Ishikawa (cell line): ENCODE data around the gene STXBP1.
A peak's percentile ranks its signal among the peaks of the same experiment; 100 is the strongest.

Source experiments
- CEBPB ChIP-seq: IDR thresholded peaks from 2 replicates; pipeline ENCODE4 v1.6.1; 2012
- EGR1 ChIP-seq: IDR thresholded peaks from 2 replicates; pipeline ENCODE4 v1.6.1; 2012

GRCh38 chr9:127565231-127565630 is 46.8 kb upstream of the STXBP1 start:
- peak; percentile 100 for TF ChIP-seq CEBPB
- TF ChIP-seq EGR1: no peak
